Measurements from ENCODE around the gene SERP2.
A peak's percentile ranks its signal among the peaks of the same experiment; 100 is the strongest.

SERP2 gene

GRCh38 chr13:44362394-44363040, 11.1 kb upstream of the SERP2 start:
- DNase-seq = no peak

DNA sequence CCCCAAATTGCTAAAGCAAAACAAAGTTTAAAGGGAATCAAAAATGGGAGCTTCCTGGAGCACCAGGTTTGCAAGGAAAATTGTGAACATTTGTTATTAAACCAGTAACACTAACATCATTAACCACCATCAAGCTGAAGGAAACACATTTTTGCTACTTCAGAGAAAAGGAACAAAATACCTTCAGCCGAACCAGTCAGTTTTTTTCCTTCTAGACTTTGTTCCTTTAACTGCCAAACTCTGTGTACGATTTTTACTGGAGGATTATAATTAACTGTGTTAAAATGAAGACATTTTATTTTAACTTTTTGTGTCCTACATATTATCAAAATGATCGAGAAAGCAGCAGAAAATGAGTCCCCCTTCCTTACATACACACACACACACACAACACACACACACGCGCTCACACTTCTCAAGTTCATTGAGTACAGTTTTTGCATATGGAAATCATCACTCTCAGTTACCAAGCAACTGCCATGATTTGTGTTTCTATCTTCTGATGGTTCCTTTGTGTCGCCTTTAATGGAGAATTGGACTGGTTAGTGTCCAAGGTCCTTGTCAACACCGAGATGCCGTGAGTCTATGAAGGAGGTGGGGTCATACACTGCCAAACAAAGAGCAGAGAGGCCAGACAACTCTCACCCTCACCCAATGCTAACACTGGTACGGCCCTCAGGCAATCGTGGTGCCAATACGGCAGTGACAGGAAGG, 9.8 kb upstream of the SERP2 start:
- DNase-seq = no peak

- peak; percentile 17 for DNase-seq
Measured at GRCh38 chr13:44364345-44365000, 9.2 kb upstream of the SERP2 start.

GRCh38 chr13:44365008-44365407, 8.6 kb upstream of the SERP2 start:
- no peak for DNase-seq

GRCh38 chr13:44365899-44366298, 7.7 kb upstream of the SERP2 start:
- no peak for DNase-seq

DNA sequence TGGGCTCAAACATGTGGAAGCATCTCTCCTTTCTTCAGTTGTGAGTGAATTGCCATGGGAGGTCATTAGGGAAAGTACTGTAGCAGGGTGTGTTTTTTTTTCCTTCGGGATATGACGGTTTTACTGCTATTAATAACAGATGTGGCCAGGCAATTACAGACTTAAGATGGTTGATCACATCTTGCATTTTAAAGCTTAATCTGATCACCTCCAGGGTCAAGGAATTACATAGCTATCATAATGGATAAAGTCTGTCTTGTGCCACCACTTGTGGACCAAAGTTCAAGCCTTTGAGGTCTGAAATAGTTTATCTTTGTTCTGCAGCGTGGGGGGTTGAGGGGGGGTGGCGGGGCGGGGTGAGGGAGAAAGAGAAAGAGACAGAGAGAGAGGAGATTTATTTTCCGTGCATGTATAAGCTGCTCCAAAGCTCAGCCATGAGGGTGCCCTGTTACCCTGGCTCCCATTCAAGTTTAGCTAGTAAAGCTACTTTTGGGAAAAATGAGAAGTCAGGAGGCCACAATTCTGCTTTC, 5.5 kb upstream of the SERP2 start:
- DNase-seq = no peak

DNA sequence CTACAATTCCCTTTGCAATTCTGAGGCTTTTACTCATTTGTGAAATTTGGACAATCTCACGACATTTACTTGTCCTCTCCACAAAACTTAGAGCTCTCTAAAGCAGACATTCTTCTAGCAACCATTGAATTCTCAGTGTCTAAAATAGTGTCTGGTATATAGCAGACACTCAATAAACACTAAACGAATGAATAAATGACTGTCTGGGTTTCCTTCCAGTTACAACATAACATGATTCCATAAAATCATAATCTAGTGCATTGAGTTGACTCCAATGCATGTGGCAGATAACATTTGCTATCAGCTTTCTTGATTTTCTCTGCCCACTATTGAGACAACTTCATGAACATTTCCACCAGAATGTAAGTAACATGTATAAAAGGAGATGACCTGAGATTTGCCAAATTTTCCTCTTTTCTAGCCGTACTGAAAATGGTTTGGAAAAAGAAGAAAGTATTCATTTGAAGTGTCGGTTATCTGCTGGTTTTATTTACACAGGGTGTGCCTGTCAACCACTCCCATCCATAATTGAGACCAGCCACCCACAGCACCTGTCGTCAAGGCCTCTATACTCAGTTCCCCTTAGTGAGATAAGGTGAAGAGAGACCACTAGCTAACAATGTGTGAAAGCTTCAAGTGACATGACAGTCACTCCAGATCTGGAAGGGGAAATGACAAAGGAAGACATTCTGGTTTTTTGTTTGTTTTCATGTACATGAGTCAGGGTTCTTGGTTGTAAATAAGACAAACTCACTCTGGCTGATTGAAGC, 4.8 kb upstream of the SERP2 start:
- no peak for DNase-seq

GRCh38 chr13:44371421-44371820, 2.2 kb upstream of the SERP2 start:
- no peak for DNase-seq

GRCh38 chr13:44373247-44373600, 400 bp upstream of the SERP2 start:
- no peak for DNase-seq

GRCh38 chr13:44374348-44374712, 706 bp downstream of the SERP2 start:
- DNase-seq = no peak

GRCh38 chr13:44378277-44378676, 4.7 kb downstream of the SERP2 start:
- no peak for DNase-seq

DNA sequence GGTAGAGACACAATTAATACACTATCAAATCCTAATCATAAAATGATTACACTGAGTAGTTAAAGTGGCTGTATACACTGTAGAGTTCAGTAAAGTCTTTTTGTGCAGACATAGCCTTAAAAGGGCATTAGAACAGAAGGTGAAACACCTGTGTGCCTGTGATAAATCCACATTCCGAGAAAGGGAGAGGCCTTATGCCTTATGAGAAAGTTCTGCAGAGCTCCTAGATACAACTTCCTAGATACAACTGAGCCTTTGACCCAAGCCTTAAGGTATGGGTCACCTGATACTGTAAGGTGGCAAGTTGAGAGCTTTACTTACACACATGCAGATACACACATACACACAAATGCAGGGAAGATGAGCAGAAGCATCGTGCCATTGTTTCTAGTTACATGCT, 6.3 kb downstream of the SERP2 start:
- DNase-seq = no peak

GRCh38 chr13:44380404-44381165, 7.0 kb downstream of the SERP2 start:
- DNase-seq = no peak

GRCh38 chr13:44382635-44383145, 9.1 kb downstream of the SERP2 start:
- no peak for DNase-seq

DNA sequence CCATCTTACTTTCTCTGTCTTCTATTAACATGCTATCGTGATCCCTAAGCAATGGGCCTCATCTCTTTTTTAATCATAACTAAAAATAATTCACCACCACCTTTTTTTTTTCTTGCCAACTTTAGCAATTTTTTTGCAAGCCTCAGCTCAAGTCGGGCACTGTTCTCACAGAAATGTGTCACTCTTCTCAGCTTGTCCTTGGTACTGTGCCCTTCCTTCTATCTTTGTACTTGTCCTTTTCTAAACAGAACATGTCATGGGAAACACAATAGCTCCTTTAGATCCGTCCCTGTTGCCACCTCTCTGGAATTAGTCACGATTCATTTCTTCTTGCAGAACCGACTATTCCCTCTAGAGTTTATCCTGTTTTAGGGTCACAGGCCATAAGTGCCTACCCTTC, 10.3 kb downstream of the SERP2 start:
- DNase-seq = no peak

DNA sequence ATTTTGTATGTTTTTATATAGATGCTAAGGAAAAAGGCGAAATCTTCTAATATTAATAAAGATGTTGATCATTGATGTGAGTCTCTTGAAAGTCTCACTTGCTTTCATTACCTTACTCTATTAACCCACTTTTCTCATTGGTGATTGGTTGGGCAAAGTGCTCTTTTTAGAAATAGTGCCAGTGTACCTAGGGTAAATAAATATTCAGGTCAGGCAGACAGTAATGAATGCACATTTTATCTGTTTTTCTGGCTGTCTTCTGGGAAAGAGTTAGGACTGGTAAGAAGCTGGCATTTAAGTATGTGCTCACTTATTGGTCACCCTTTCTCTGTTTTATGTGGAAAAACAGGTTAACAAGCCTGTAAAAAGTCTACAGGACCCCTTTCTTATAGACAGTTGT, 11.2 kb downstream of the SERP2 start:
- DNase-seq = no peak

DNA sequence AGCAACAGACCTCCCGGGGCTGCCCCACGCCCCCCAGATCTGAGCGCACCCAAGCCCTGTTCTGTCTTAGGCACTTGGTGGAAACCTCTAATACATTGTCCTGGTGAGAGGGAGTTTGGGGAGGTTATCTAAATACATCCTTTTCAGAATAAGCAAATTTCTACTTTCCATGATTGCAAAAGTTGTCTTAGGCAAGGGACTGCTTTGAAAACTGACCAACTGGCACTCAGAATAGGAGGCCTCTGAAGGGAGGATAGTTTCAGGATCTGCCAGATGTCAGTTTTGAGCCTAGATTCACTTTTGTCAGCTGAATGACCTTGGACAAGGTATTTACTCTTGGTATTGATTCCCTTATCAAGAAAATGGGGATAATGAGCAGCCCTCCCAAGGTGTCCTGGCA, 11.8 kb downstream of the SERP2 start:
- DNase-seq = no peak

GRCh38 chr13:44385847-44386246, 12.2 kb downstream of the SERP2 start:
- DNase-seq = no peak

DNA sequence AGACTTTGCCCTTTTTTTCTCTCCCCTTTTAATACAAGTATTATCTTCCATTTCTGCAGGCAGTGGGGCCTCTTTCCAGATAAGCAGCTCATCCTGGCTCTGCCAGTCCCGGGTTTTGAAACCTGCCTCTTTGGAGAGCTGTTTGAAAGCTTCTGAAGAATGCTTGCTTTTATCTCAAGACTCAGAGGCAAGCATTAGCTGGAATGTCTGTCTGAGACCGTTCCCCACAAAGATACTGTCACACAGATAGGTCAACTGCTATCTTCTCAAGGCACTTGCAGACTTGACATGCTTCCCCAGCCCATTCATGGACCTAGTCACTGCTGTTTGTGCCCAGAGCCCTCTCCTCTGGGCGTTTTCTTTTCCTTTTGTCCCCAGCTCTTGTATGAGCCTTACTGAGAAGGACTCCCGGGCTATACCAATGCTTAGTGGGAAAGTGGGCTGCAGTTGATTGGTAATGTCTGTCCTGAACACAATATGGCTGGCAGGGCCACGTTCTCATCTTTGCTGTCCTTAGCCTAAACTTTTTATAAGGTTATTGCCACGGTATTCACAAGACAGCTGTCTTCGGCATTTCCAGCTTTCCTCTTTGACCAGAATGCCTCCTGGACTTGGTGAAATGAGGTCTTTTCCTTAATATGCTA, 13.4 kb downstream of the SERP2 start:
- no peak for DNase-seq

GRCh38 chr13:44388427-44389059, 14.9 kb downstream of the SERP2 start:
- no peak for DNase-seq

DNA sequence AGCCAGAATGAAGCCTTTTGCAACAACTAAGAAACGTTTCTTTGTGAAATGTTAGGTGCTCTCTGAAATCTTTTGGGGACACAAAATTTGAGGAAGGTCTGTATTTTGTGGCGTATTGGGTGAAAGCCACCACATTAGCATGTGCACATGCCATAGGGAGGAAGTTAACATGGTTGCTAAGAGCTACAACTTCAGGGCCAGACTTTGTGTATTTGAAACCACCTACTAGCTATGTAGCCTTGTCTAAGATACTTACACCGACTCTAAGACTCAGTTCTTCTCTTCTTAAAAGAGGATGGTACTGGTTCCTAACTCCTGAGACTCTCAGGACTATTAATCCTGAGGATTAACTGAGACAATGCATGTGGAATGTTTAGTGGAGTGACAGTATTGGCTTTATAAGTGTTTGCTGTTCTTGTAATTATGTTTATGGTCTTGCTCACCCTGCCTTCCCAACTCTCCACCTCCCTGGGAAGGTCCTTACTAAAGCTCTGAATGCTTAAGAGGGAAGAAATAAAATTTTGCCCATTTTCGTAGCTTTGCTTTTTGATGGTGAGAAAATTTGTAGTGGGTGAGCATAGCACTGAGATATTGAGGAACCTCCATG, 15.5 kb downstream of the SERP2 start:
- no peak for DNase-seq

All from kidney glomerular epithelial cell (primary cell).